Hepatocyte (in vitro differentiated cells): ENCODE measurements around the gene EIF4G3. TPM values are rescaled to one million over a fixed set of nuclear protein-coding genes. Genes with fewer than 3 reads are reported as not detected.
"Not testable (repeated sequence)": the region's sequence is repeated elsewhere in the genome, so short reads cannot be mapped to it uniquely, and the experiment has no call there.

ENCODE experiments used
- DNase-seq: peaks from one replicate; pipeline ENCODE4 v3.0.0-alpha.2; 2016; ENCODE audit warnings: low spot score
- H2AFZ ChIP-seq: fragments of 200-600 bp; sonication (generic); 2 replicates; pipeline ENCODE4 v1.6.0; 2016; ENCODE audit warnings: antibody characterized with exemption, mild to moderate bottlenecking
- H3K27ac ChIP-seq: fragments of 200-600 bp; sonication (generic); 2 replicates; pipeline ENCODE4 v1.5.1; 2016; ENCODE audit warnings: mild to moderate bottlenecking
- H3K27me3 ChIP-seq: fragments of 200-600 bp; sonication (generic); 2 replicates; pipeline ENCODE4 v1.6.1; 2016
- H3K36me3 ChIP-seq: fragments of 200-600 bp; sonication (generic); replicated peaks from 2 replicates; pipeline ENCODE4 v1.5.1; 2016; ENCODE audit warnings: low read depth; ENCODE audit not compliant: insufficient read depth
- H3K4me1 ChIP-seq: fragments of 200-600 bp; sonication (generic); 2 replicates; pipeline ENCODE4 v1.5.1; 2016; ENCODE audit warnings: mild to moderate bottlenecking, moderate library complexity; ENCODE audit not compliant: insufficient read depth
- H3K4me2 ChIP-seq: fragments of 200-600 bp; sonication (generic); 2 replicates; pipeline ENCODE4 v1.6.0; 2016
- H3K4me3 ChIP-seq: fragments of 200-600 bp; sonication (generic); 2 replicates; pipeline ENCODE4 v1.5.1; 2016; ENCODE audit warnings: mild to moderate bottlenecking
- H3K79me2 ChIP-seq: fragments of 200-600 bp; sonication (generic); 2 replicates; pipeline ENCODE4 v1.6.0; 2017; ENCODE audit warnings: mild to moderate bottlenecking
- H3K9me2 ChIP-seq: fragments of 200-600 bp; sonication (generic); replicated peaks from 2 replicates; pipeline ENCODE4 v1.6.0; 2017; ENCODE audit warnings: mild to moderate bottlenecking; ENCODE audit not compliant: insufficient read depth
- H3K9me3 ChIP-seq: fragments of 200-600 bp; sonication (generic); 2 replicates; pipeline ENCODE4 v1.5.1; 2016; ENCODE audit warnings: low read depth, mild to moderate bottlenecking
- H4K20me1 ChIP-seq: fragments of 200-600 bp; sonication (generic); 2 replicates; pipeline ENCODE4 v1.6.0; 2016; ENCODE audit warnings: mild to moderate bottlenecking; ENCODE audit not compliant: insufficient read depth, poor library complexity, severe bottlenecking
- EZH2 ChIP-seq: fragments of 200-600 bp; sonication (generic); IDR thresholded peaks from 2 replicates; pipeline ENCODE4 v1.6.1; 2016; ENCODE audit warnings: antibody characterized with exemption, mild to moderate bottlenecking, borderline replicate concordance
- EZH2phosphoT487 ChIP-seq: fragments of 200-600 bp; sonication (generic); IDR thresholded peaks from one replicate; pipeline ENCODE4 v1.6.1; 2018; ENCODE audit warnings: antibody characterized with exemption, mild to moderate bottlenecking, low read depth, moderate library complexity; ENCODE audit not compliant: unreplicated experiment, severe bottlenecking
- WGBS: methylation state at CpG from one replicate; pipeline ENCODE4 v1.1.6; 2016; ENCODE audit warnings: low lambda C conversion rate; ENCODE audit errors: missing lambda C conversion rate; 5-methylcytosine and 5-hydroxymethylcytosine counted together
- polyA plus RNA-seq: library from polyadenylated mRNA; unstranded; fragments of >200 nt; fragmentation: Nextera tagmentation; extraction: Ambion mirVana; gene quantifications from 2 replicates; pipeline ENCODE4 v1.2.1, GENCODE V29; 2016
- total RNA-seq: library from RNA; depleted of rRNA; stranded (reverse); fragments of >200 nt; gene quantifications from 2 replicates; pipeline ENCODE4 v1.2.3, GENCODE V29; 2014
- TF ChIP-seq, protein P1 (sequence below): fragments of 200-600 bp; sonication (generic); IDR thresholded peaks from 2 replicates; pipeline ENCODE4 v1.5.1; 2016; ENCODE audit warnings: antibody characterized with exemption, mild to moderate bottlenecking; ENCODE audit not compliant: poor library complexity

EIF4G3 gene
- total and polyA plus RNA-seq, 2 experiments from 2014 or later = 33.4 to 42.2 TPM

DNA sequence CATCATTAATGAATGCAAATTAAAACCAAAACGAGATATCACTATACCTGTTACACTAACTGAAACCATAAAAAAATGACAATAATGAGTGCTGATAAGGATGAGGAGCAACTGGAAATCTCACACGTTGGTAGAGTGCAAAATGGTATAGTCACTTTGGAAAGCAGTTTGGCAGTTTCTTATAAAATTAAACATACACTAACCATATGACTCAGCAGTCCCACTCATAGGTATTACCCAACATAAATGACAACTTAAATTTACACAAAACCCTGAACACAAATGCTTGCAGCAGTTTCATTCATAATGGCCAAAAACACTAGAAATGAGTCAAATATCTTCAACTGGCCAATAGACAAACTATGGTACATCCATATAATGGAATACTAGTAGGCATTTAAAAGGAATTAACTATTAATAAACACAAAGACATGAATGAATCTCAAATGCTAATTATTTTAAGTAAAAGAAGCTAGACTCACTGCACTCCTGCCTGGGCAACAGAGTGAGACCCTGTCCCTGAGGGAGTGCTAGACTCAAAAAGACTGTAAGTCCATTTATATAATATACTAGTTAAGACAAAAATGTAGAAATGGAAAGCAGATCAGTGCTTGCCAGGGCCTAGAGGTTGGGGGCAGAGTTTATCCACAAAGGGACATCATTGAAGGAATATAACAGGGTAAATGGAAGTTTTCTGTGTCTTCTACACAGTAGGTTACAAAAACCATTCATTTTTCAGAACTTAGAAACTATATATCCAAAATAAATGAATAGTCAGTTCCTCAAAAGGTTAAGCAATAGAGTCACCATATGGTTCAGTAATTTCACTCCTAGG is 77.4 kb downstream of the EIF4G3 start:
- peaks cover 39% of the 10 kb centered on the region for H3K79me2 ChIP-seq
- no peak for TF ChIP-seq EZH2phosphoT487
- no peak overlapping the region for H2AFZ ChIP-seq
- no peaks in the 10 kb centered on the region for H3K4me1 ChIP-seq
- no peaks in the 10 kb centered on the region for H3K27me3 ChIP-seq
- H3K9me3 ChIP-seq = no peaks in the 10 kb centered on the region
- WGBS = 86% methylated on average over 2 of the region's 2 CpGs
- H3K27ac ChIP-seq = no peak overlapping the region
- no peak overlapping the region for H3K4me3 ChIP-seq
- DNase-seq = no peak
- no peaks in the 10 kb centered on the region for H4K20me1 ChIP-seq
- H3K4me2 ChIP-seq = no peak overlapping the region
- H3K36me3 ChIP-seq = no peaks in the 10 kb centered on the region
- H3K9me2 ChIP-seq = no peaks in the 10 kb centered on the region

DNA sequence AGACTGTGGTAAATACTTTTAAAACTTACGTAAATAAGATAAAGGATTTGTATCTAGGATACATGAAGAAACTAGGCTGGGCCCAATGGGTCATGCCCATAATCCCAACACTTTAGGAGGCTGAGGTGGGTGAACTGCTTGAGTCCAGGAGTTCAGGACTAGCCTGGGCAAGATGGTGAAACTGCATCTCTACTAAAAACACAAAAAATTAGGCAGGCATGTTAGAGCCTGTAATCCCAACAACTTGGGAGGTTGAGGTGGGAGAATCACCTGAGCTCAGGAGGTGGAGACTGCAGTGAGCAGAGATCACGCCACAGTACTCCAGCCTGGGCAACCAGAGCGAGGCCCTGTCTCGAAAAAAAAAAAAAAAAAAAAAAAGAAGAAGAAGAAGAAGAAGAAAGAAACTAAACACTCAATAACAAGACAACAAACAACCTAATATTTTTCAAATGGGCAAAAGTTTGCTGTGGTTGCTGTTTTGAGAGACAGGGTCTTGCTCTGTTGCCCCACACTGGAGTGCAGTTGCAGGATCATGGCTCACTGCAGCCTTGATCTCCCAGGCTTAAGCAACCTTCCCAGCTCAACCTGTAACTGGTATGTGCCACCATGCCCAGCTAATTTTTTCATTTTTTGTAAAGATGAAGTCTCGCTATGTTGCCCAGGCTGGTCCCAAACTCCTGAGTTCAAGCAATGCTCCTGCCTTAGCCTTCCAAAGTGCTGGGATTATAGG is 78.3 kb downstream of the EIF4G3 start:
- WGBS = 94% methylated on average over 5 of the region's 5 CpGs

DNA sequence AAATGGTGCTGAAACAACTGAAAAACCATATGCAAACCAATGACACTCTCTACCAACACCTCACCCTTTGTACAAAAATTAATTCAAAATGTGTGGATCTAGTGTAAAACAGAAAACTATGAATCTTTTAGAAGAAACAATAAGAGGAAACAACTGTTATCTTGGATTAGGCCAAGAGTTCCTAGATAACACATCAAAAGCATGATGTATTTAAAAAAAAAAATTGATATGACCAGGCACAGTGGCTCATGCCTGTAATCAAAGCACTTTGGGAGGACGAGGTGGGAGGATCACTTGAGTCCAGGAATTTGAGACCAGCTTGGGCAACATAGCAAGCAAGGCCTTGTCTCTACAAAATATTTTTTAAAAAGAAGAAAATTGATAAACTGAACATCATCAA is 79.0 kb downstream of the EIF4G3 start:
- H3K27me3 ChIP-seq = no peaks in the 10 kb centered on the region
- H3K4me1 ChIP-seq = no peaks in the 10 kb centered on the region
- WGBS = 54% methylated on average over 1 of the region's 1 CpG
- no peak overlapping the region for H2AFZ ChIP-seq
- no peaks in the 10 kb centered on the region for H3K36me3 ChIP-seq
- H3K9me3 ChIP-seq = no peaks in the 10 kb centered on the region
- H3K27ac ChIP-seq = no peak overlapping the region
- H3K9me2 ChIP-seq = no peaks in the 10 kb centered on the region
- H3K4me3 ChIP-seq = no peak overlapping the region
- DNase-seq = no peak
- TF ChIP-seq, protein P1, sequence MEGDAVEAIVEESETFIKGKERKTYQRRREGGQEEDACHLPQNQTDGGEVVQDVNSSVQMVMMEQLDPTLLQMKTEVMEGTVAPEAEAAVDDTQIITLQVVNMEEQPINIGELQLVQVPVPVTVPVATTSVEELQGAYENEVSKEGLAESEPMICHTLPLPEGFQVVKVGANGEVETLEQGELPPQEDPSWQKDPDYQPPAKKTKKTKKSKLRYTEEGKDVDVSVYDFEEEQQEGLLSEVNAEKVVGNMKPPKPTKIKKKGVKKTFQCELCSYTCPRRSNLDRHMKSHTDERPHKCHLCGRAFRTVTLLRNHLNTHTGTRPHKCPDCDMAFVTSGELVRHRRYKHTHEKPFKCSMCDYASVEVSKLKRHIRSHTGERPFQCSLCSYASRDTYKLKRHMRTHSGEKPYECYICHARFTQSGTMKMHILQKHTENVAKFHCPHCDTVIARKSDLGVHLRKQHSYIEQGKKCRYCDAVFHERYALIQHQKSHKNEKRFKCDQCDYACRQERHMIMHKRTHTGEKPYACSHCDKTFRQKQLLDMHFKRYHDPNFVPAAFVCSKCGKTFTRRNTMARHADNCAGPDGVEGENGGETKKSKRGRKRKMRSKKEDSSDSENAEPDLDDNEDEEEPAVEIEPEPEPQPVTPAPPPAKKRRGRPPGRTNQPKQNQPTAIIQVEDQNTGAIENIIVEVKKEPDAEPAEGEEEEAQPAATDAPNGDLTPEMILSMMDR = no peak
- TF ChIP-seq EZH2phosphoT487 = no peak
- TF ChIP-seq EZH2 = no peak
- H4K20me1 ChIP-seq = no peaks in the 10 kb centered on the region
- no peak overlapping the region for H3K4me2 ChIP-seq
- H3K79me2 ChIP-seq = peaks cover 47% of the 10 kb centered on the region

More for the DNA sequence above, 78.3 kb downstream of the EIF4G3 start:
- Histone ChIP-seq H3K9me2 (no peaks in the 10 kb centered on the region), H3K4me2 (no peak overlapping the region), H3K79me2 (peaks cover 47% of the 10 kb centered on the region), H3K9me3 (no peaks in the 10 kb centered on the region), H3K4me1 (no peaks in the 10 kb centered on the region), H3K27me3 (no peaks in the 10 kb centered on the region), H3K27ac (no peak overlapping the region), H3K36me3 (no peaks in the 10 kb centered on the region), H4K20me1 (no peaks in the 10 kb centered on the region), H2AFZ (no peak overlapping the region), H3K4me3 (no peak overlapping the region)
- no peak for DNase-seq
- TF ChIP-seq, protein P1 = no peak
- TF ChIP-seq EZH2phosphoT487 = no peak
- TF ChIP-seq EZH2 = no peak

DNA sequence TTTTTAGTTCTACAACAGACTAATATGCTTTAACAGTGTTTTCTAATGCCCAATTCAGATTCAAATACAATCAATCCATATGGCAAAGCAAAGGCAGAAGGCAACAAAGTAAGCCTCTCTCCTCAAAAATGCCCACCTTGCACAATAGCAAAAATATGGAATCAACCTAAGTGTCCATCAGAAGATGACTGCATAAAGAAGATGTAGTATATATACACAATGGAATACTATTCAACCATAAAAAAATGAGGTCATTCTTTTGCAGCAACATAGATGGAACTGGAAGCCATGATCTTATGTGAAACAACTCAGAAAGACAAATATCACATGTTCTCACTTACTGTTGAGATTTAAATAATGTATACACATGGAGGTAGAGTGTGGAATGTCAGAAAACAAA is 80.7 kb downstream of the EIF4G3 start:
- H3K36me3 ChIP-seq = no peaks in the 10 kb centered on the region
- H3K9me3 ChIP-seq = no peaks in the 10 kb centered on the region
- no peaks in the 10 kb centered on the region for H3K9me2 ChIP-seq
- no peak overlapping the region for H2AFZ ChIP-seq
- H3K27me3 ChIP-seq = no peaks in the 10 kb centered on the region
- H3K4me2 ChIP-seq = no peak overlapping the region
- peaks cover 51% of the 10 kb centered on the region for H3K79me2 ChIP-seq
- H3K4me3 ChIP-seq = no peak overlapping the region
- H3K27ac ChIP-seq = no peak overlapping the region
- H4K20me1 ChIP-seq = no peaks in the 10 kb centered on the region
- H3K4me1 ChIP-seq = no peaks in the 10 kb centered on the region
- TF ChIP-seq EZH2phosphoT487 = no peak
- TF ChIP-seq EZH2 = no peak
- TF ChIP-seq, protein P1 = no peak
- DNase-seq = no peak

DNA sequence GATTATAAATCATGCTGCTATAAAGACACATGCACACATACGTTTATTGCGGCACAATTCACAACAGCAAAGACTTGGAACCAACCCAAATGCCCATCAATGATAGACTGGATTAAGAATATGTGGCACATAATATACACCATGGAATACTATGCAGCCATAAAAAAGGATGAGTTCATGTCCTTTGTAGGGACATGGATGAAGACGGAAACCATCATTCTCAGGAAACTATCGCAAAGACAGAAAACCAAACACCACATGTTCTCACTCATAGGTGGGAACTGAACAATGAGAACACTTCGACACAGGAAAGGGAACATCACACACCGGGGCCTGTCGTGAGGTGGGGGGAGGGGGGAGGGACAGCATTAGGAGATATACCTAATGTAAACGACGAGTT is 82.4 kb downstream of the EIF4G3 start:
- H2AFZ ChIP-seq, DNase-seq, H3K27me3 ChIP-seq, H3K9me2 ChIP-seq, H3K36me3 ChIP-seq, H3K9me3 ChIP-seq, H3K4me2 ChIP-seq, H3K4me3 ChIP-seq, H3K27ac ChIP-seq: not testable (repeated sequence)
- H4K20me1 ChIP-seq = peaks cover 10% of the 10 kb centered on the region
- H3K4me1 ChIP-seq = peaks cover 14% of the 10 kb centered on the region
- WGBS = 96% methylated on average over 7 of the region's 9 CpGs
- peaks cover 55% of the 10 kb centered on the region for H3K79me2 ChIP-seq
